Fibroblast of mammary gland (primary cell): Measurements from ENCODE around the gene BTRC.

Experiments used
- DNase-seq: peaks from one replicate; pipeline ENCODE4 v3.0.0-alpha.2; 2010; ENCODE audit warnings: low read depth
- H3K4me3 ChIP-seq: 2 replicates; pipeline ENCODE4 v1.5.1; 2011; ENCODE audit warnings: low read depth, mild to moderate bottlenecking, low read length, moderate library complexity; ENCODE audit not compliant: control insufficient read depth
- CTCF ChIP-seq: conservative IDR thresholded peaks from 2 replicates; pipeline ENCODE4 v1.5.1; 2011; ENCODE audit warnings: low read depth, low read length, inconsistent platforms; ENCODE audit not compliant: control insufficient read depth, insufficient read depth

Gene BTRC

DNA sequence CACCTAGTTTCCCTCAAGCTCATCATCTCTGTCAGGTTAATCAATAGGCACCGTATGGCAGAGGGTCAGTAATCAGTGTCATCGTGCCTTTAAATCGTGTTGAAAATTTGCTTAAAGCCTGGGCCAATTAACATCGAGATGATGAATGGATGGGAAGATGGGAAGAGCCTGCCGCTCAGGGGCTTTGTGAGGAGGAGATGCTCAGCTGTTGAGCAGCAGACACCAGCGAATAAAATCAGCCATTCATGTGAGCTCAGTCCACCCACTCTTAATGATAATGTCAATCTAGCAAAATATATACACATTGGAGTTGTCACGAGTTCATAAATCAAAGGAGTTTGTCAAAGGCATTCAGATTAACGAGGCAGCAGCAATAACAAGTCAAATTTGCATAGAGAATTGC lies 97.7 kb downstream of the BTRC start:
- H3K4me3 ChIP-seq = no peak overlapping the region
- DNase-seq = no peak
- no peak for TF ChIP-seq CTCF

- TF ChIP-seq CTCF = no peak
- no peak overlapping the region for H3K4me3 ChIP-seq
- DNase-seq = no peak
Measured at GRCh38 chr10:101452176-101452575, 98.2 kb downstream of the BTRC start.

GRCh38 chr10:101452593-101452992 lies 98.6 kb downstream of the BTRC start:
- H3K4me3 ChIP-seq = no peak overlapping the region
- TF ChIP-seq CTCF = no peak
- no peak for DNase-seq

GRCh38 chr10:101453318-101453717 lies 99.4 kb downstream of the BTRC start:
- peak; percentile 26 for DNase-seq
- H3K4me3 ChIP-seq = no peak overlapping the region
- TF ChIP-seq CTCF = no peak

GRCh38 chr10:101453791-101454718 lies 100.1 kb downstream of the BTRC start:
- peak; percentile 14 for DNase-seq
- TF ChIP-seq CTCF = no peak
- no peak overlapping the region for H3K4me3 ChIP-seq

GRCh38 chr10:101458869-101459268 lies 104.9 kb downstream of the BTRC start:
- no peak overlapping the region for H3K4me3 ChIP-seq
- TF ChIP-seq CTCF = no peak
- no peak for DNase-seq
